Mucosa of stomach (tissue), 1 donor: ENCODE results near the gene MIPEP.
"Not testable (repeated sequence)": the region's sequence is repeated elsewhere in the genome, so short reads cannot be mapped to it uniquely, and the experiment has no call there.

Experiments used
- H3K27me3 ChIP-seq: one replicate; pipeline ENCODE4 v1.7.0; 2013; ENCODE audit warnings: mild to moderate bottlenecking, low read length; ENCODE audit not compliant: control insufficient read depth, insufficient read depth
- H3K36me3 ChIP-seq: one replicate; pipeline ENCODE4 v1.7.0; 2013; ENCODE audit warnings: low read length; ENCODE audit not compliant: control insufficient read depth, insufficient read depth
- H3K4me1 ChIP-seq: one replicate; pipeline ENCODE4 v1.7.0; 2013; ENCODE audit warnings: mild to moderate bottlenecking, low read length; ENCODE audit not compliant: control insufficient read depth, insufficient read depth
- H3K4me3 ChIP-seq: one replicate; pipeline ENCODE4 v1.7.0; 2013; ENCODE audit warnings: low read length
- H3K9ac ChIP-seq: one replicate; pipeline ENCODE4 v1.7.0; 2013; ENCODE audit warnings: mild to moderate bottlenecking, low read length, moderate library complexity
- H3K9me3 ChIP-seq: one replicate; pipeline ENCODE4 v1.7.0; 2013; ENCODE audit warnings: mild to moderate bottlenecking, low read length, moderate library complexity; ENCODE audit not compliant: control insufficient read depth
- donor health status: Pancreatic carcinoma.

MIPEP gene

GRCh38 chr13:23760000-23760399, 129.2 kb downstream of the MIPEP start:
- Histone ChIP-seq H3K27me3 (no peaks in the 10 kb centered on the region), H3K4me1 (peaks cover under 1% of the 10 kb centered on the region), H3K9me3 (no peaks in the 10 kb centered on the region), H3K4me3 (no peak overlapping the region), H3K36me3 (no peaks in the 10 kb centered on the region), H3K9ac (no peak overlapping the region)

- no peak overlapping the region for H3K4me3 ChIP-seq
- H3K9me3 ChIP-seq, result no peaks in the 10 kb centered on the region
- no peaks in the 10 kb centered on the region for H3K36me3 ChIP-seq
- peaks cover 5% of the 10 kb centered on the region for H3K4me1 ChIP-seq
- H3K27me3 ChIP-seq, result no peaks in the 10 kb centered on the region
- H3K9ac ChIP-seq, result no peak overlapping the region
Measured at GRCh38 chr13:23758798-23759527, 130.2 kb downstream of the MIPEP start.

- H3K4me3 ChIP-seq, result no peak overlapping the region
- H3K9ac ChIP-seq, result no peak overlapping the region
- no peaks in the 10 kb centered on the region for H3K27me3 ChIP-seq
Measured at GRCh38 chr13:23754997-23755396, 134.2 kb downstream of the MIPEP start.

GRCh38 chr13:23754506-23754905, 134.7 kb downstream of the MIPEP start:
- Histone ChIP-seq H3K4me1 (peaks cover 8% of the 10 kb centered on the region), H3K9ac (no peak overlapping the region), H3K36me3 (no peaks in the 10 kb centered on the region)

More at GRCh38 chr13:23754997-23755396, 134.2 kb downstream of the MIPEP start:
- Histone ChIP-seq H3K36me3 (no peaks in the 10 kb centered on the region), H3K9me3 (no peaks in the 10 kb centered on the region), H3K4me1 (peaks cover 8% of the 10 kb centered on the region)

DNA sequence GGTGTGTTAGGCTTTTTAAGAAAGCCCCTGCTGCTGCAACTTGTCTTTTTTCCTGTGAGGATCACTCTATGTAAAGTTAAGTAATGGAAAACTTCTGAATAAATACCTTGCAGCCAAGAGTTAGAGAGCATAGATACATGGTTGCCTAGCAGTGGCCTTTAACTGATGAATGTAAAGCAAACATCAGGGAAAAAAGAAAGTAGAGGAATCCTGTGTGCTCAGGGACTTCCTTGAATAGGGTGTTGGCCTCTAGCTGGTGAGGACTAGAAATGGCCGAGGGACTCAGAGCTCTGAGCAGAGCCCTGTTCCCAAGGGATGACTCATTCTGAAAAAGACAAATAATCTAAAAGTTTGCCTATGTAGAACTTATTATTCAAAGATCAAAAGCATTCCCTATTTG, 135.7 kb downstream of the MIPEP start:
- Histone ChIP-seq H3K9me3 (no peaks in the 10 kb centered on the region), H3K9ac (no peak overlapping the region), H3K27me3 (no peaks in the 10 kb centered on the region), H3K4me3 (no peak overlapping the region), H3K4me1 (peaks cover 8% of the 10 kb centered on the region), H3K36me3 (no peaks in the 10 kb centered on the region)

More at GRCh38 chr13:23754506-23754905, 134.7 kb downstream of the MIPEP start:
- Histone ChIP-seq H3K9me3 (no peaks in the 10 kb centered on the region), H3K27me3 (no peaks in the 10 kb centered on the region), H3K4me3 (no peak overlapping the region)

DNA sequence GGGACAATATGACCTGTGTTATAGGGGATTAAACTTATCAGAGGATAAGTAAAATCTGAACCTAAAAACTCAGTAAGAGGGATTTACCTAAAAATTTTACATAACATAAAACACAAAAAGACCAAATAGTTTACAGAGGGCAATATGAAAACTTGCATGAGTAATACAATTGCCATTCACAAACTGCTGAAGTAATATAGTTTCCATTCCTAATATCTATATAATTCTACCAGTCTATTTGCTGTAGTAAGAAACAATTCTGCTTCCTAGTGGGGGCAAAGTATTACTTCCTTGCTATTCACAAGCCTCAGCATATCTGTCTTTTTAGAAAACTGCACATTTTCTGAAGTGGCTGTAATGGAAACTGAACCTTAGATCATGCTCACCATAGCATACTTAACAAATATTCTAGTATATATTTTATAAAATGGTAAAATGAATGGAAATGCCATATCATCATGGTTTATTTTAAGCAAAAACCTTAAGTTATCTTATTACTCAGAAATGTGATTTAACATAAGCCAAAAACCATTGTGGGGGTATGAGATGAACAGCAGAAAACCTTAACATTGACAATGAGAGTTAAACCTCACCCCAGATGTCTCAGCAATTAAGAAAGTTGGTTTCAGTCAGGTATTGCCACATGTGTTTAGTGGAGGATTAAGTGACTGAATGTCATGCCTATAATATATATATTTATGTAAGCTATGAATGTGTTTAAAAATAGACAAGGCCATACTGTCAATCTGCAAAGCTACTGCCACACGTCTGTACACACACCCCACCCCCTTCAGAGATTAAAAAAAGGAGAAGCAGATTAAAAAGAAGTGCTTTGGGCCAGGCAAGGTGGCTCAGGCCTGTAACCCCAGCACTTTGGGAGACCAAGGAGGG, 136.8 kb downstream of the MIPEP start:
- H3K27me3 ChIP-seq, result no peaks in the 10 kb centered on the region
- H3K9me3 ChIP-seq, result no peaks in the 10 kb centered on the region
- no peaks in the 10 kb centered on the region for H3K36me3 ChIP-seq
- no peak overlapping the region for H3K9ac ChIP-seq
- no peak overlapping the region for H3K4me3 ChIP-seq
- H3K4me1 ChIP-seq, result peaks cover 8% of the 10 kb centered on the region

- Histone ChIP-seq H3K4me3 (no peak overlapping the region), H3K9me3 (no peaks in the 10 kb centered on the region), H3K9ac (no peak overlapping the region), H3K36me3 (no peaks in the 10 kb centered on the region), H3K4me1 (peaks cover 8% of the 10 kb centered on the region), H3K27me3 (no peaks in the 10 kb centered on the region)
Measured at GRCh38 chr13:23751195-23751594, 138.0 kb downstream of the MIPEP start.

DNA sequence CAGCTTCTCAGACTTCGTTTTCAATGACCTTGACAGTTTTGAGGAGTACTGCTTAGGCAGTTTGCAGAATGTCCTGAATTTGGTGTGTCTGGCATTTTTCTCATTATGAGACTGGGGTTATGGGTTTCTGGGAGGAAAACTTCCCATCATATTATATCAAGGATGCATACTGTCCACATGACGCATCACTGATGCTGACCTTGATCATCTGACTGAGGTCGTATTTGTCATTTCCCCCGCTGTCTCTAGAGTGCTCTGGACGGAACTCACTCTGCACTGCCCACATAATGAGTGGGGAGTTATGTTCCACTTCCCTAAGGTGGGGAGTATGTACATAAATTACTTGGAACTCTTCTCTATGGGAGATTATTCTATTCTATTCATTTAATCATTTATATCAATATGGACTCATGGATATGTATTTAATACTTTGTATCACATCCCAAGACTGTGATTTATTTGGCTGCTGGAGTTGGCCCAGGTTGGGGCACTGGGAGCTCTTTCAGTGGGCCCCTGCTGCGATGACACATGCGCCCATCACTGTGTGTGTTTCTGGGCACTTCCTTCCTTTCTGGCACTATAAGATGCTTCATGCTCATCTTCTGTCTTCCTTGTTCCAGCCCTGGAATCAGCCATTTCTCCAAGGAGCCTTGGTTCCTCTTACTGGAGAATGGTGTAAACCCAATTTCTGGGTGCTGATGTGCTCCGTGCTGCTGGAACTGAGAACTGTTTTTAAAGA, 138.6 kb downstream of the MIPEP start:
- no peaks in the 10 kb centered on the region for H3K9me3 ChIP-seq
- H3K4me1 ChIP-seq, result peaks cover 8% of the 10 kb centered on the region
- no peak overlapping the region for H3K9ac ChIP-seq
- no peaks in the 10 kb centered on the region for H3K36me3 ChIP-seq
- H3K27me3 ChIP-seq, result no peaks in the 10 kb centered on the region
- H3K4me3 ChIP-seq, result no peak overlapping the region

GRCh38 chr13:23749288-23749873, 139.8 kb downstream of the MIPEP start:
- H3K4me1 ChIP-seq, result peaks cover 3% of the 10 kb centered on the region
- H3K9ac ChIP-seq, result no peak overlapping the region
- no peaks in the 10 kb centered on the region for H3K9me3 ChIP-seq
- no peaks in the 10 kb centered on the region for H3K36me3 ChIP-seq
- no peaks in the 10 kb centered on the region for H3K27me3 ChIP-seq
- no peak overlapping the region for H3K4me3 ChIP-seq

- Histone ChIP-seq H3K4me3 (no peak overlapping the region), H3K9ac (no peak overlapping the region), H3K4me1 (peaks cover 11% of the 10 kb centered on the region), H3K27me3 (no peaks in the 10 kb centered on the region), H3K36me3 (no peaks in the 10 kb centered on the region), H3K9me3 (no peaks in the 10 kb centered on the region)
Measured at GRCh38 chr13:23748109-23748990, 140.8 kb downstream of the MIPEP start.

- H3K4me1 ChIP-seq, H3K9me3 ChIP-seq, H3K4me3 ChIP-seq, H3K27me3 ChIP-seq, H3K36me3 ChIP-seq, H3K9ac ChIP-seq: not testable (repeated sequence)
Measured at GRCh38 chr13:23746141-23746540, 143.1 kb downstream of the MIPEP start.
